HEK293 (cell line): ENCODE results near the gene HIGD2A.

Experiments
- AEBP2 ChIP-seq: fragments of 450-650 bp; formaldehyde crosslinking; IDR thresholded peaks from 2 replicates; pipeline ENCODE4 v1.5.1; 2016; ENCODE audit warnings: missing biosample characterization, missing genetic modification characterization, borderline replicate concordance
- BCL11B ChIP-seq: fragments of 450-650 bp; formaldehyde crosslinking; IDR thresholded peaks from 2 replicates; pipeline ENCODE4 v1.5.1; 2016; ENCODE audit warnings: low read depth, missing biosample characterization, missing genetic modification characterization
- CTCF ChIP-seq: fragments of 450-650 bp; formaldehyde crosslinking; IDR thresholded peaks from 2 replicates; pipeline ENCODE4 v1.5.1; 2016; ENCODE audit warnings: missing biosample characterization, missing genetic modification characterization
- EGR2 ChIP-seq: fragments of 450-650 bp; formaldehyde crosslinking; IDR thresholded peaks from 2 replicates; pipeline ENCODE4 v1.5.1; 2016; ENCODE audit warnings: low read depth, missing biosample characterization, missing genetic modification characterization
- IKZF3 ChIP-seq: fragments of 450-650 bp; IDR thresholded peaks from 2 replicates; pipeline ENCODE4 v1.5.0; 2018; ENCODE audit warnings: missing biosample characterization, mild to moderate bottlenecking, missing genetic modification characterization, moderate library complexity
- KLF9 ChIP-seq: fragments of 450-650 bp; formaldehyde crosslinking; IDR thresholded peaks from 2 replicates; pipeline ENCODE4 v1.5.1; 2016; ENCODE audit warnings: missing biosample characterization, missing genetic modification characterization, low read depth
- OVOL3 ChIP-seq: fragments of 450-650 bp; formaldehyde crosslinking; IDR thresholded peaks from 2 replicates; pipeline ENCODE4 v1.5.1; 2016; ENCODE audit warnings: missing biosample characterization, missing genetic modification characterization
- REPIN1 ChIP-seq: fragments of 450-650 bp; formaldehyde crosslinking; IDR thresholded peaks from 2 replicates; pipeline ENCODE4 v1.5.1; 2017; ENCODE audit warnings: missing biosample characterization, missing genetic modification characterization, low read depth
- SETDB1 ChIP-seq: IDR thresholded peaks from one replicate; pipeline ENCODE4 v1.6.1; 2017; ENCODE audit warnings: mild to moderate bottlenecking, low read length, moderate library complexity, mixed read lengths; ENCODE audit not compliant: insufficient read length
- SP2 ChIP-seq: fragments of 450-650 bp; formaldehyde crosslinking; IDR thresholded peaks from 2 replicates; pipeline ENCODE4 v1.5.1; 2016; ENCODE audit warnings: missing biosample characterization, missing genetic modification characterization
- ZBTB1 ChIP-seq: fragments of 450-650 bp; formaldehyde crosslinking; IDR thresholded peaks from 2 replicates; pipeline ENCODE4 v1.5.1; 2016; ENCODE audit warnings: missing biosample characterization, missing genetic modification characterization
- ZBTB6 ChIP-seq: fragments of 450-650 bp; formaldehyde crosslinking; IDR thresholded peaks from 2 replicates; pipeline ENCODE4 v1.5.1; 2017; ENCODE audit warnings: missing biosample characterization, missing genetic modification characterization
- ZNF112 ChIP-seq: fragments of 450-650 bp; formaldehyde crosslinking; IDR thresholded peaks from 2 replicates; pipeline ENCODE4 v1.5.0; 2017; ENCODE audit warnings: missing biosample characterization, missing genetic modification characterization
- ZNF248 ChIP-seq: fragments of 450-650 bp; formaldehyde crosslinking; IDR thresholded peaks from 2 replicates; pipeline ENCODE4 v1.5.1; 2017; ENCODE audit warnings: missing biosample characterization, missing genetic modification characterization
- ZNF274 ChIP-seq, 2 experiments: fragments of 200-500 bp in 1 of 2; fragments of 450-650 bp in 1 of 2; sonication (Bioruptor generic) in 1 of 2; formaldehyde crosslinking in 1 of 2; IDR thresholded peaks; 2 replicates each; pipeline versions ENCODE4 v1.5.1 to v1.6.1; 2014 to 2016; ENCODE audit warnings: borderline replicate concordance in 1 of 2, inconsistent platforms in 1 of 2, low read length in 1 of 2, missing biosample characterization in 1 of 2, missing genetic modification characterization in 1 of 2
- ZNF280C ChIP-seq: fragments of 450-650 bp; formaldehyde crosslinking; IDR thresholded peaks from 2 replicates; pipeline ENCODE4 v1.5.1; 2016; ENCODE audit warnings: missing biosample characterization, missing genetic modification characterization
- ZNF302 ChIP-seq: fragments of 450-650 bp; formaldehyde crosslinking; IDR thresholded peaks from 2 replicates; pipeline ENCODE4 v1.5.1; 2016; ENCODE audit warnings: missing biosample characterization, missing genetic modification characterization, low read depth
- ZNF350 ChIP-seq: fragments of 450-650 bp; formaldehyde crosslinking; IDR thresholded peaks from 2 replicates; pipeline ENCODE4 v1.5.0; 2017; ENCODE audit warnings: missing biosample characterization, mild to moderate bottlenecking, missing genetic modification characterization
- ZNF37A ChIP-seq: fragments of 450-650 bp; IDR thresholded peaks from 2 replicates; pipeline ENCODE4 v1.5.1; 2018; ENCODE audit warnings: missing biosample characterization, missing genetic modification characterization
- ZNF398 ChIP-seq: fragments of 450-650 bp; formaldehyde crosslinking; IDR thresholded peaks from 2 replicates; pipeline ENCODE4 v1.5.1; 2017; ENCODE audit warnings: missing biosample characterization, missing genetic modification characterization
- ZNF501 ChIP-seq: fragments of 450-650 bp; formaldehyde crosslinking; IDR thresholded peaks from 2 replicates; pipeline ENCODE4 v1.5.1; 2016; ENCODE audit warnings: missing biosample characterization, missing genetic modification characterization
- ZNF549 ChIP-seq: fragments of 450-650 bp; IDR thresholded peaks from 2 replicates; pipeline ENCODE4 v1.5.1; 2018; ENCODE audit warnings: missing biosample characterization, missing genetic modification characterization, mild to moderate bottlenecking, inconsistent platforms, moderate library complexity
- ZNF560 ChIP-seq: fragments of 450-650 bp; formaldehyde crosslinking; IDR thresholded peaks from 2 replicates; pipeline ENCODE4 v1.5.1; 2017; ENCODE audit warnings: missing biosample characterization, missing genetic modification characterization, borderline replicate concordance
- ZNF610 ChIP-seq: fragments of 450-650 bp; formaldehyde crosslinking; IDR thresholded peaks from 2 replicates; pipeline ENCODE4 v1.5.1; 2016; ENCODE audit warnings: missing biosample characterization, missing genetic modification characterization, borderline replicate concordance
- ZNF621 ChIP-seq: fragments of 450-650 bp; formaldehyde crosslinking; IDR thresholded peaks from 2 replicates; pipeline ENCODE4 v1.5.1; 2017; ENCODE audit warnings: missing biosample characterization, missing genetic modification characterization
- ZNF624 ChIP-seq: fragments of 450-650 bp; formaldehyde crosslinking; IDR thresholded peaks from 2 replicates; pipeline ENCODE4 v1.5.1; 2017; ENCODE audit warnings: missing biosample characterization, missing genetic modification characterization
- ZNF629 ChIP-seq: fragments of 450-650 bp; formaldehyde crosslinking; IDR thresholded peaks from 2 replicates; pipeline ENCODE4 v1.5.1; 2017; ENCODE audit warnings: missing biosample characterization, missing genetic modification characterization
- ZNF701 ChIP-seq: fragments of 450-650 bp; formaldehyde crosslinking; IDR thresholded peaks from 2 replicates; pipeline ENCODE4 v1.5.1; 2016; ENCODE audit warnings: missing biosample characterization, missing genetic modification characterization
- ZSCAN23 ChIP-seq: fragments of 450-650 bp; formaldehyde crosslinking; IDR thresholded peaks from 2 replicates; pipeline ENCODE4 v1.5.1; 2016; ENCODE audit warnings: missing biosample characterization, missing genetic modification characterization
- ZSCAN30 ChIP-seq: fragments of 450-650 bp; IDR thresholded peaks from 2 replicates; pipeline ENCODE4 v1.5.1; 2018; ENCODE audit warnings: missing biosample characterization, mild to moderate bottlenecking, missing genetic modification characterization, moderate library complexity
- ZSCAN4 ChIP-seq: fragments of 450-650 bp; formaldehyde crosslinking; IDR thresholded peaks from 2 replicates; pipeline ENCODE4 v1.5.1; 2017; ENCODE audit warnings: missing biosample characterization, missing genetic modification characterization

Gene HIGD2A

GRCh38 chr5:176388444-176389134 is at the start of gene HIGD2A, which contains the start of gene NOP16 (continued):
- TF ChIP-seq EGR2: peak; percentile 76; the same call in 1 of the 2 replicates
- no peak for TF ChIP-seq ZNF280C
- TF ChIP-seq CTCF: peak; percentile 72
- TF ChIP-seq AEBP2: no peak
- no peak for TF ChIP-seq ZNF274 (IDR thresholded peaks at IDR 0.05; ENCODE audit: low read length)
- no peak for TF ChIP-seq ZNF274 (tag by site-specific recombination; IDR thresholded peaks at IDR 0.05; ENCODE audit: borderline replicate concordance)
- peak; percentile 77 for TF ChIP-seq ZSCAN4
- TF ChIP-seq ZNF549: no peak
- TF ChIP-seq BCL11B (tag by site-specific recombination): no peak
- no peak for TF ChIP-seq ZNF350 (tag by site-specific recombination)
- TF ChIP-seq ZNF37A: no peak
- TF ChIP-seq ZNF701: no peak
- TF ChIP-seq ZNF610 (tag by site-specific recombination): peak; percentile 85
- peak; percentile 96 for TF ChIP-seq ZSCAN23
- no peak for TF ChIP-seq REPIN1 (tag by site-specific recombination)
- peak; percentile 91 for TF ChIP-seq ZNF629 (tag by site-specific recombination)
- TF ChIP-seq ZSCAN30 (tag by site-specific recombination): peak; percentile 89
- peak; percentile 95 for TF ChIP-seq KLF9
- TF ChIP-seq OVOL3 (tag by site-specific recombination): peak; percentile 97
- TF ChIP-seq ZNF501: peak; percentile 100
- TF ChIP-seq ZNF624: no peak
- 0 out of 2 replicates have a peak, but pooled peaks have one; percentile 63 for TF ChIP-seq ZBTB1
- TF ChIP-seq ZNF398 (tag by site-specific recombination): no peak
- TF ChIP-seq SP2: peak; percentile 98
- 0 out of 2 replicates have a peak, but pooled peaks have one; percentile 19 for TF ChIP-seq ZNF302 (tag by site-specific recombination)
- no peak for TF ChIP-seq IKZF3 (tag by site-specific recombination)
- no peak for TF ChIP-seq ZNF560
- TF ChIP-seq ZNF248 (tag by site-specific recombination): no peak
- TF ChIP-seq ZNF112: no peak
- no peak for TF ChIP-seq SETDB1
- no peak for TF ChIP-seq ZBTB6 (tag by site-specific recombination)
- TF ChIP-seq ZNF621 (tag by site-specific recombination): no peak
